DMS114 treated with DMSO at 0.1 percent for 48 hours (cell line): ENCODE results near the gene DDX18.

ENCODE experiments used
- DNase-seq: peaks from one replicate; lab custom pipeline; 2025; ENCODE audit not compliant: unreplicated experiment; lab: John Stamatoyannopoulos, UW

DDX18 gene

GRCh38 chr2:117833911-117834310 lies 19.4 kb downstream of the DDX18 start:
- no peak for DNase-seq

- DNase-seq, result no peak
Measured at GRCh38 chr2:117834992-117835391, 20.5 kb downstream of the DDX18 start.

- peak; percentile 44 for DNase-seq
Measured at GRCh38 chr2:117835990-117836760, 21.7 kb downstream of the DDX18 start.

GRCh38 chr2:117845304-117845703 lies 30.8 kb downstream of the DDX18 start:
- no peak for DNase-seq

- DNase-seq, result no peak
Measured at GRCh38 chr2:117850015-117850414, 35.5 kb downstream of the DDX18 start.

GRCh38 chr2:117850461-117850860 lies 36.0 kb downstream of the DDX18 start:
- DNase-seq, result no peak

- no peak for DNase-seq
Measured at GRCh38 chr2:117851969-117852368, 37.5 kb downstream of the DDX18 start.

- DNase-seq, result no peak
Measured at GRCh38 chr2:117853316-117853715, 38.8 kb downstream of the DDX18 start.

- no peak for DNase-seq
Measured at GRCh38 chr2:117853873-117854272, 39.4 kb downstream of the DDX18 start.

GRCh38 chr2:117854610-117855009 lies 40.1 kb downstream of the DDX18 start:
- DNase-seq, result no peak

- no peak for DNase-seq
Measured at GRCh38 chr2:117855886-117856285, 41.4 kb downstream of the DDX18 start.

GRCh38 chr2:117856415-117857210 lies 42.1 kb downstream of the DDX18 start:
- no peak for DNase-seq

GRCh38 chr2:117858336-117858735 lies 43.8 kb downstream of the DDX18 start:
- no peak for DNase-seq

- DNase-seq, result no peak
Measured at GRCh38 chr2:117858892-117859531, 44.5 kb downstream of the DDX18 start.

- no peak for DNase-seq
Measured at GRCh38 chr2:117859532-117859911, 45.0 kb downstream of the DDX18 start.

- no peak for DNase-seq
Measured at GRCh38 chr2:117859924-117860647, 45.6 kb downstream of the DDX18 start.

GRCh38 chr2:117862459-117862858 lies 48.0 kb downstream of the DDX18 start:
- no peak for DNase-seq

GRCh38 chr2:117875786-117876185 lies 61.3 kb downstream of the DDX18 start:
- no peak for DNase-seq

GRCh38 chr2:117879003-117879402 lies 64.5 kb downstream of the DDX18 start:
- DNase-seq, result no peak
